Measurements from ENCODE around the gene PRR16.

Gene PRR16

DNA sequence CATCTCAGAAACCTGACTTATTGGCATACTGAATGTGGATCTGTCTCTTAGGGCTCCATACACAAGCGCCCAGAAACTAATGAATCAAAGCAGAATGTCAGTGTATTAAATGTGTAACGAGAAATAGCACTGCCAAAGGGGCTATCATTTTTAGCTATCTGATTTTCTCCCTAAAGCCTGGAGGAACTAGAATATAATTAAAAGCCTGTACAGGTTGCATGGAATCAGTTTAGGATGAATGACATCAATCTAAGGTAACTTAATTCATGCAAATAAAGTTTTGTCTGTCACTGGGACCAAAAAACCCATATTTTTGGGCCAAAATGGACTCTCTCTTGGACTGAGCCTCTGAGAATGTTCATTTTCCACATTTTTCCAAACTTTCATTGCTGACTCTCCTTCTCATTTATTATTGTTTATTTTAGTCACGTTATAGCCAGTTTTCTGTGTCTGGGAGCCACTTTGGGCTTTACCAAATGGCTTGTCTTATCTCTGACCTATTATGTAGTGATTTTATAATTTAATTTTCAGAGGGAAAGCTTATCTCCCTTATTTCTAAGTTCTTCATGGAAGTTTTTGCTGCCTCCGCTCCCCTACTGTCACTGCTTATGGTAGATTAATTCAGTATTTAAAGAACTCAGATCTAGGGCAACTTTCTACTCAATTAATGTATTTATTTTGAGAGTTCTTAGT, 47.0 kb downstream of the PRR16 start:
- ChIA-PET CTCF (no interaction called here), POLR2A (no interaction called here)
- DNase-seq (ENCODE audit: extremely low spot score), result no peak
- TF ChIP-seq BHLHE40 (IDR thresholded peaks at IDR 0.05; ENCODE audit: borderline replicate concordance), result no peak
- TF ChIP-seq, protein P1, sequence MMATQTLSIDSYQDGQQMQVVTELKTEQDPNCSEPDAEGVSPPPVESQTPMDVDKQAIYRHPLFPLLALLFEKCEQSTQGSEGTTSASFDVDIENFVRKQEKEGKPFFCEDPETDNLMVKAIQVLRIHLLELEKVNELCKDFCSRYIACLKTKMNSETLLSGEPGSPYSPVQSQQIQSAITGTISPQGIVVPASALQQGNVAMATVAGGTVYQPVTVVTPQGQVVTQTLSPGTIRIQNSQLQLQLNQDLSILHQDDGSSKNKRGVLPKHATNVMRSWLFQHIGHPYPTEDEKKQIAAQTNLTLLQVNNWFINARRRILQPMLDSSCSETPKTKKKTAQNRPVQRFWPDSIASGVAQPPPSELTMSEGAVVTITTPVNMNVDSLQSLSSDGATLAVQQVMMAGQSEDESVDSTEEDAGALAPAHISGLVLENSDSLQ (IDR thresholded peaks at IDR 0.05), result no peak
- no peak for TF ChIP-seq LEF1 (IDR thresholded peaks at IDR 0.05; ENCODE audit: borderline replicate concordance)
- no peak for TF ChIP-seq ELF4 (IDR thresholded peaks at IDR 0.05)
- no peak for TF ChIP-seq FOXM1 (IDR thresholded peaks at IDR 0.05; ENCODE audit: borderline replicate concordance)
- no peak for TF ChIP-seq FOXA1 (IDR thresholded peaks at IDR 0.05)
- TF ChIP-seq FOXK2 (IDR thresholded peaks at IDR 0.05), result no peak
- no peak for TF ChIP-seq ZNF384 (IDR thresholded peaks at IDR 0.05)
- no peak for TF ChIP-seq CTBP1 (IDR thresholded peaks at IDR 0.05; ENCODE audit: borderline replicate concordance)
- TF ChIP-seq SUZ12 (IDR thresholded peaks at IDR 0.05), result no peak
- no peak for TF ChIP-seq SP1 (IDR thresholded peaks at IDR 0.05)
- no peak for TF ChIP-seq L3MBTL2 (conservative IDR thresholded peaks at IDR 0.05)
- TF ChIP-seq HDGF (IDR thresholded peaks at IDR 0.05; ENCODE audit: borderline replicate concordance), result no peak
- TF ChIP-seq TARDBP (IDR thresholded peaks at IDR 0.05), result no peak
- no peak for TF ChIP-seq ARNT (IDR thresholded peaks at IDR 0.05)
- TF ChIP-seq NFRKB (IDR thresholded peaks at IDR 0.05), result no peak

DNA sequence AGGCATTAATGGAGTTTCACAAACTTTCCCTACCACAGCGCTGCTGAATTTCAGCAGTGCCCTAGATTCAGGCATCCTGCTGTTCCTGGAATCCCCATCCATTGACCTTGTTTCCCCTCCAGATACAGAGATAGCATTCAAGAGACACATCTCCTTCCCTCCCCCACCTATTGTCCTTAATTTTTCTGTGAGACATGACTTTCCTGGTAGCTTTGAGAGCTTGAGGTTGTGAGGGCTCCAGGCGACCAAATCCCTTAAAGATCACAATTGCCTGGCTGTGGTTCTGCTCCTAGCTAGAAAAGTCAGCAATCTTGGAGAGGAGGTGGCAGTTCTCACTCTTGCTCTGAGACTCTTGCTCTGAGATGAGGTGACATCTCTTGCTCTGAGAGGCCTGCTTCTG, 48.0 kb downstream of the PRR16 start:
- POLR2A ChIA-PET, result no interaction called here
- CTCF ChIA-PET, result no interaction called here
- TF ChIP-seq CTBP1 (IDR thresholded peaks at IDR 0.05; ENCODE audit: borderline replicate concordance) (no peak), HDGF (IDR thresholded peaks at IDR 0.05; ENCODE audit: borderline replicate concordance) (no peak), FOXA1 (IDR thresholded peaks at IDR 0.05) (no peak), FOXK2 (IDR thresholded peaks at IDR 0.05) (no peak), ARNT (IDR thresholded peaks at IDR 0.05) (no peak), L3MBTL2 (conservative IDR thresholded peaks at IDR 0.05) (no peak), ZNF384 (IDR thresholded peaks at IDR 0.05) (no peak), TARDBP (IDR thresholded peaks at IDR 0.05) (no peak), ELF4 (IDR thresholded peaks at IDR 0.05) (no peak), SUZ12 (IDR thresholded peaks at IDR 0.05) (no peak), NFRKB (IDR thresholded peaks at IDR 0.05) (no peak), BHLHE40 (IDR thresholded peaks at IDR 0.05; ENCODE audit: borderline replicate concordance) (no peak), FOXM1 (IDR thresholded peaks at IDR 0.05; ENCODE audit: borderline replicate concordance) (no peak), LEF1 (IDR thresholded peaks at IDR 0.05; ENCODE audit: borderline replicate concordance) (no peak), SP1 (IDR thresholded peaks at IDR 0.05) (no peak)
- TF ChIP-seq, protein P1 (IDR thresholded peaks at IDR 0.05), result no peak
- no peak for DNase-seq (ENCODE audit: extremely low spot score)

DNA sequence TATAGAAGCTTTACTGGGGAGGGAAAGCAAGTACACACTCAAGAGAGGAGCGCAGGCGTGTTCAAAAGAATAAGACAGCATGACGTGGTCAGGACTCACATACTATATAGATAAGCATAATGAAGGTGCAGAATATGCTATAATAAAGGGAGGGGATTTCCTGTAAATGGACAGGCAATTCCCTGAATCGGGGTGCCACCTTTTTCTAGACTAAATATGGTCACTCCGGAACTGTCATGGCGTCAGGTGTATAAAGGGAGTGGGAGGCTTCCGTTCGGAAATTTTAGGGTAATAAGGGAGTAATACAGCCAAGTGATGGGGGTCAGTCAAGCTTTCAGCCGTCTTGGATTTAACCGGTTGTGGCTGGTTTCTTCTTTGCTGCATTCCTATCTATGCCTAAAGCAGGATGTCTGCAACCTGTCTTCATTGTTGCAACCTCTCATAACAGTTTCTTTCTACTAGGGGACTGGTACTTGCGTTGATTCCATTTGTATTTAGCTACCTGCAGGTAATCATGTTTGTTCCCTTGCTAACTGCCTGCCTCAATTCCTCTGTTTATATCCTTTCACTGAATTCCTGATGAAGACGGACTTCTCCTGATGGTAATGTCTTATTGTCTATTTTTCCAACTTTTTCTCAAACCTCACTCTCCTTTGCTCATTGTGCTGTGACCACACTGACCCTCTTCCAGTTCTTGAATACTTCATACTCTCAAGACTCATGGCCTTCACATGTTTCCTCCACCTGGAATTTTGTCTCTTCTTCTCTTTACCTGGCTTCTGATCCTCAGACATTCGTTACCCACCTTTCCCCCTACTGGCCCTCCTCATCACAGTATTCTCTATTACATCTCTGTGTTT, 48.9 kb downstream of the PRR16 start:
- POLR2A ChIA-PET, result no interaction called here

DNA sequence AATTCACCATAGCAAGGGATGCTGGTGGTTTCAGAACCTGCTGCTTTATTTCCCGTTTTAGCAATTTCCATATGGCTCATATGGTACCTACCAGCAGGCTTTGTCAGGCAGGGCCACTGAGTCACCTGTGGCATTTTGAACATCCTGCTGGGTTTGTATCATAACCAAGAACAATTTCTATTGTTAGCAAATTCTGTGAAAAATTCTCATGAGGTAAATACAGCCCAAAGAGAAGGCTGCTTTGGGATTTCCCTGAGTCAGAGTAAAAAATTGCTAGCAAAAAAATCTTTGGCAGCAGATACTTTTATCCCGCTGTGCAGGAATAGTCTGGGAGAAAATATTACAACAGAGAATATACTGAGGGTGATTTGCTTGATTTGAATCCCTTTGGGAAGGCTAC, 52.7 kb downstream of the PRR16 start:
- ChIA-PET POLR2A (no interaction called here), CTCF (no interaction called here)
- no peak for DNase-seq (ENCODE audit: extremely low spot score)
- TF ChIP-seq FOXA1 (IDR thresholded peaks at IDR 0.05) (no peak), ELF4 (IDR thresholded peaks at IDR 0.05) (no peak), SUZ12 (IDR thresholded peaks at IDR 0.05) (no peak), L3MBTL2 (conservative IDR thresholded peaks at IDR 0.05) (no peak), NFRKB (IDR thresholded peaks at IDR 0.05) (no peak), CTBP1 (IDR thresholded peaks at IDR 0.05; ENCODE audit: borderline replicate concordance) (no peak), BHLHE40 (IDR thresholded peaks at IDR 0.05; ENCODE audit: borderline replicate concordance) (no peak), LEF1 (IDR thresholded peaks at IDR 0.05; ENCODE audit: borderline replicate concordance) (no peak), FOXK2 (IDR thresholded peaks at IDR 0.05) (no peak), TARDBP (IDR thresholded peaks at IDR 0.05) (no peak), ZNF384 (IDR thresholded peaks at IDR 0.05) (no peak), ARNT (IDR thresholded peaks at IDR 0.05) (no peak), SP1 (IDR thresholded peaks at IDR 0.05) (no peak), FOXM1 (IDR thresholded peaks at IDR 0.05; ENCODE audit: borderline replicate concordance) (no peak), HDGF (IDR thresholded peaks at IDR 0.05; ENCODE audit: borderline replicate concordance) (no peak)
- TF ChIP-seq, protein P1 (IDR thresholded peaks at IDR 0.05), result no peak

More for the DNA sequence above, 48.9 kb downstream of the PRR16 start:
- no peak for TF ChIP-seq HDGF (IDR thresholded peaks at IDR 0.05; ENCODE audit: borderline replicate concordance)
- TF ChIP-seq ELF4 (IDR thresholded peaks at IDR 0.05), result no peak
- TF ChIP-seq, protein P1 (IDR thresholded peaks at IDR 0.05), result no peak
- no peak for TF ChIP-seq FOXM1 (IDR thresholded peaks at IDR 0.05; ENCODE audit: borderline replicate concordance)
- no peak for TF ChIP-seq ARNT (IDR thresholded peaks at IDR 0.05)
- no peak for TF ChIP-seq FOXK2 (IDR thresholded peaks at IDR 0.05)
- TF ChIP-seq NFRKB (IDR thresholded peaks at IDR 0.05), result no peak
- no peak for TF ChIP-seq FOXA1 (IDR thresholded peaks at IDR 0.05)
- TF ChIP-seq CTBP1 (IDR thresholded peaks at IDR 0.05; ENCODE audit: borderline replicate concordance), result no peak
- TF ChIP-seq LEF1 (IDR thresholded peaks at IDR 0.05; ENCODE audit: borderline replicate concordance), result no peak
- no peak for TF ChIP-seq SP1 (IDR thresholded peaks at IDR 0.05)
- TF ChIP-seq SUZ12 (IDR thresholded peaks at IDR 0.05), result no peak
- no peak for TF ChIP-seq ZNF384 (IDR thresholded peaks at IDR 0.05)
- TF ChIP-seq BHLHE40 (IDR thresholded peaks at IDR 0.05; ENCODE audit: borderline replicate concordance), result no peak
- no peak for TF ChIP-seq TARDBP (IDR thresholded peaks at IDR 0.05)
- TF ChIP-seq L3MBTL2 (conservative IDR thresholded peaks at IDR 0.05), result no peak
- no peak for DNase-seq (ENCODE audit: extremely low spot score)
- CTCF ChIA-PET, result no interaction called here

Measured in HEK293T (cell line).